Upper lobe of left lung (tissue), 4 donors: ENCODE data around the gene DDX27.

Source experiments
- EP300 ChIP-seq, 4 donors: sonication (generic); formaldehyde crosslinking; IDR thresholded peaks; one replicate each; pipeline ENCODE4 v1.5.1; 2017; ENCODE audit warnings: antibody characterized with exemption in 4 of 4, control low read depth in 2 of 4
- POLR2A ChIP-seq, 4 donors: fragments of 450-650 bp; IDR thresholded peaks; one replicate each; pipeline ENCODE4 v1.5.1; 2016 to 2017; ENCODE audit warnings: antibody characterized with exemption in 4 of 4, mild to moderate bottlenecking in 2 of 4
- POLR2AphosphoS5 ChIP-seq, 2 donors: sonication (generic); formaldehyde crosslinking; IDR thresholded peaks; one replicate each; pipeline ENCODE4 v1.5.1; 2017; ENCODE audit warnings: antibody characterized with exemption in 2 of 2
- TF ChIP-seq, protein P1 (sequence below), 6 experiments: fragments of 450-650 bp in 4 of 6; fragments of 200-600 bp in 2 of 6; sonication (generic) in 2 of 6; IDR thresholded peaks; one replicate each; pipeline ENCODE4 v1.5.1; 2016 to 2019; ENCODE audit warnings: antibody characterized with exemption in 6 of 6

DNA sequence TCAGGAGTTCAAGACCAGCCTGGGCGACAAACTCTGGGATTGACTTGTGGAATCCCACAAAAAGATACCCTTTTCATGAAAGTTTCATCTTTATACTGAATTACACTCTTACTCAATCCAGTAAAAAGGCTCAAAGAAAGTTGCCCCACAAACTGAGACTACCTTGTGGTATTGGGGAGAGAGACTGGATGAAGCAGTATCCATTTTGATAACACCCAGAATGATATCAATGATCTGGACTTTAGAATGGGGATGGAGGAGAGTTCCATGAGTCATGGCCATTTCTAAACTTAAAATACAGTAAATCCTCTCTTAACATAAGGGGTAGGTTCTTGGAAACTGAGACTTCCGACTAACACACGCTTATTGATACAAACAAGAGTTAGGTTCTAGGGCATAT lies 35.8 kb upstream of the DDX27 start:
- TF ChIP-seq, protein P1, sequence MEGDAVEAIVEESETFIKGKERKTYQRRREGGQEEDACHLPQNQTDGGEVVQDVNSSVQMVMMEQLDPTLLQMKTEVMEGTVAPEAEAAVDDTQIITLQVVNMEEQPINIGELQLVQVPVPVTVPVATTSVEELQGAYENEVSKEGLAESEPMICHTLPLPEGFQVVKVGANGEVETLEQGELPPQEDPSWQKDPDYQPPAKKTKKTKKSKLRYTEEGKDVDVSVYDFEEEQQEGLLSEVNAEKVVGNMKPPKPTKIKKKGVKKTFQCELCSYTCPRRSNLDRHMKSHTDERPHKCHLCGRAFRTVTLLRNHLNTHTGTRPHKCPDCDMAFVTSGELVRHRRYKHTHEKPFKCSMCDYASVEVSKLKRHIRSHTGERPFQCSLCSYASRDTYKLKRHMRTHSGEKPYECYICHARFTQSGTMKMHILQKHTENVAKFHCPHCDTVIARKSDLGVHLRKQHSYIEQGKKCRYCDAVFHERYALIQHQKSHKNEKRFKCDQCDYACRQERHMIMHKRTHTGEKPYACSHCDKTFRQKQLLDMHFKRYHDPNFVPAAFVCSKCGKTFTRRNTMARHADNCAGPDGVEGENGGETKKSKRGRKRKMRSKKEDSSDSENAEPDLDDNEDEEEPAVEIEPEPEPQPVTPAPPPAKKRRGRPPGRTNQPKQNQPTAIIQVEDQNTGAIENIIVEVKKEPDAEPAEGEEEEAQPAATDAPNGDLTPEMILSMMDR (IDR thresholded peaks at IDR 0.05), result no peak
- TF ChIP-seq POLR2AphosphoS5 (IDR thresholded peaks at IDR 0.05) (no peak), POLR2A (IDR thresholded peaks at IDR 0.05) (no peak), EP300 (IDR thresholded peaks at IDR 0.05) (no peak)
